GM12878 (cell line): Measurements from ENCODE around the gene ABCC4. TPM values are rescaled to one million over a fixed set of nuclear protein-coding genes. Genes with fewer than 3 reads are reported as not detected.
"Not testable (repeated sequence)": the region's sequence is repeated elsewhere in the genome, so short reads cannot be mapped to it uniquely, and the experiment has no call there.

Source experiments
- ATAC-seq: fragments of 200-7000 bp; cut with Tn5 transposase; 3 replicates; pipeline ENCODE4 v1.9.1; 2020; ENCODE audit warnings: mild to moderate bottlenecking, moderate library complexity
- BruUV-seq: library from RNA; stranded (reverse); fragments of 400-500 nt; replicated peaks from 2 replicates; lab custom pipeline; 2021; lab: Mats Ljungman, UMichigan
- CTCF ChIA-PET: fragments of 300-600 bp; sonication (Branson Sonifier 250); formaldehyde crosslinking; extraction: SDS; loops from one replicate; lab custom pipeline; 2021; ENCODE audit warnings: inconsistent platforms; lab: Yijun Ruan, JAX
- POLR2A ChIA-PET: fragments of 350-600 bp; formaldehyde crosslinking; extraction: SDS; loops from one replicate; lab custom pipeline; 2021; ENCODE audit warnings: inconsistent platforms; lab: Charles Lee
- RAD21 ChIA-PET: fragments of 300-600 bp; sonication (Branson Sonifier 250); formaldehyde crosslinking; loops from one replicate; lab custom pipeline; 2023; ENCODE audit warnings: antibody characterized with exemption; ENCODE audit not compliant: unreplicated experiment; lab: Charles Lee
- SMC1A ChIA-PET: fragments of 300-600 bp; sonication (Branson Sonifier 250); formaldehyde crosslinking; loops from one replicate; lab custom pipeline; 2023; ENCODE audit not compliant: unreplicated experiment, uncharacterized antibody; lab: Charles Lee
- DNase-seq: peaks from one replicate; pipeline ENCODE4 v3.0.0-alpha.2; 2011; ENCODE audit warnings: low read depth, low spot score
- FAIRE-seq: peaks from 3 replicates; lab custom pipeline; 2011; peaks lifted over from hg19 to GRCh38; lab: Jason Lieb, UNC
- H2AFZ ChIP-seq: 2 replicates; pipeline ENCODE4 v1.6.0; 2011; ENCODE audit warnings: low read depth, low read length, control low read depth; ENCODE audit not compliant: control insufficient read depth
- H3K27ac ChIP-seq: 2 replicates; pipeline ENCODE4 v1.5.1; 2011; ENCODE audit warnings: control low read depth; ENCODE audit not compliant: control insufficient read depth, insufficient read depth
- H3K27me3 ChIP-seq, 2 experiments: replicated peaks in 1 of 2; 2 replicates each; pipeline versions ENCODE4 v1.6.0 to v1.6.1; 2011; ENCODE audit warnings: low read length in 1 of 2; ENCODE audit not compliant: control insufficient read depth in 2 of 2, insufficient read depth in 2 of 2
- H3K36me3 ChIP-seq, 2 experiments: 2 replicates each; pipeline ENCODE4 v1.5.1; 2011; ENCODE audit warnings: low read length in 1 of 2; ENCODE audit not compliant: control insufficient read depth in 2 of 2, insufficient read depth in 2 of 2
- H3K4me1 ChIP-seq: 2 replicates; pipeline ENCODE4 v1.6.1; 2011; ENCODE audit warnings: mild to moderate bottlenecking, low read length, moderate library complexity, mixed read lengths; ENCODE audit not compliant: control insufficient read depth, insufficient read depth
- H3K4me2 ChIP-seq: 2 replicates; pipeline ENCODE4 v1.6.0; 2011; ENCODE audit warnings: control low read depth; ENCODE audit not compliant: control insufficient read depth, insufficient read depth
- H3K4me3 ChIP-seq: fragments of 200-600 bp; sonication (generic); 2 replicates; pipeline ENCODE4 v1.5.1; 2016
- H3K79me2 ChIP-seq: 2 replicates; pipeline ENCODE4 v1.6.0; 2011; ENCODE audit warnings: low read length; ENCODE audit not compliant: control insufficient read depth, insufficient read depth
- H3K9ac ChIP-seq: 2 replicates; pipeline ENCODE4 v1.8.0; 2011; ENCODE audit warnings: low read length, control low read depth, mixed read lengths; ENCODE audit not compliant: control insufficient read depth, insufficient read depth
- H3K9me3 ChIP-seq: replicated peaks from 3 replicates; pipeline ENCODE4 v1.5.1; 2011; ENCODE audit warnings: mild to moderate bottlenecking, low read length; ENCODE audit not compliant: control insufficient read depth, insufficient read depth
- H4K20me1 ChIP-seq: 2 replicates; pipeline ENCODE4 v1.6.0; 2011; ENCODE audit not compliant: control insufficient read depth, insufficient read depth
- NBN ChIP-seq: fragments of 450-650 bp; IDR thresholded peaks from 2 replicates; pipeline ENCODE4 v1.6.1; 2016
- RCOR1 ChIP-seq: conservative IDR thresholded peaks from 2 replicates; pipeline ENCODE4 v1.6.1; 2012; ENCODE audit warnings: low read depth, low read length, improper control_type of control experiment
- ZNF592 ChIP-seq: fragments of 450-650 bp; IDR thresholded peaks from 2 replicates; pipeline ENCODE4 v1.6.1; 2017; ENCODE audit warnings: mild to moderate bottlenecking, moderate library complexity
- WGBS: methylation state at CpG from one replicate; pipeline ENCODE4 v1.1.6; 2016; ENCODE audit warnings: low lambda C conversion rate; ENCODE audit not compliant: insufficient replicate concordance, insufficient coverage; ENCODE audit errors: missing lambda C conversion rate; 5-methylcytosine and 5-hydroxymethylcytosine counted together
- in situ Hi-C: fragments of 300-500 bp; cut with MboI; formaldehyde crosslinking; loops from 9 replicates; pipeline ENCODE4 v1.14.3; 2018; ENCODE audit warnings: mixed read lengths
- intact Hi-C: fragments of 100-400 bp; cut with micrococcal nuclease; formaldehyde crosslinking; loops from one replicate; pipeline ENCODE4 v1.14.2; 2022; ENCODE audit not compliant: unreplicated experiment
- polyA plus RNA-seq, 11 experiments: library from polyadenylated mRNA; depleted of rRNA in 4 of 11; unstranded in 6 of 11; stranded (reverse) in 5 of 11; fragments of >200 nt; fragmentation: Nextera tagmentation in 4 of 11; fragmentation: Illumina TruSeq in 1 of 11; extraction: Ambion mirVana in 4 of 11; extraction: Trizol in 1 of 11; gene quantifications; 1 replicate in 1 of 11; 2 replicates in 10 of 11; pipeline versions ENCODE4 v1.2.1 to v1.2.3, GENCODE V29; 2011 to 2016; ENCODE audit warnings: inconsistent platforms in 2 of 11, missing spikeins in 2 of 11, low read depth in 1 of 11
- total RNA-seq, 4 experiments: library from RNA; depleted of rRNA in 3 of 4; stranded (reverse); fragments of >200 nt in 3 of 4; fragmentation: Illumina TruSeq in 1 of 4; extraction: Trizol in 1 of 4; gene quantifications; 2 replicates each; pipeline versions ENCODE4 v1.2.1 to v1.2.3, GENCODE V29; 2013 to 2021

ABCC4 gene
- total and polyA plus RNA-seq, 10 of the 15 experiments (the other 5 are each of a cell fraction or from before 2014, with no cell fraction given) = 7.2 to 44.4 (median 24.1) TPM

- ChIA-PET CTCF (no interaction called here), SMC1A (no interaction called here), POLR2A (no interaction called here), RAD21 (no interaction called here)
- FAIRE-seq = no peak
- DNase-seq = no peak
- Histone ChIP-seq H3K79me2 (no peaks in the 10 kb centered on the region), H3K4me1 (no peaks in the 10 kb centered on the region), H3K9me3 (no peaks in the 10 kb centered on the region), H3K27me3 (no peaks in the 10 kb centered on the region), H4K20me1 (no peaks in the 10 kb centered on the region), H3K27ac (no peak overlapping the region), H3K4me2 (no peak overlapping the region), H3K9ac (no peak overlapping the region), H2AFZ (no peak overlapping the region), H3K36me3 (peaks cover 12 to 22% of the 10 kb centered on the region in 2 experiments), H3K4me3 (no peak overlapping the region)
- TF ChIP-seq NBN (no peak), RCOR1 (no peak), ZNF592 (no peak)
- no peak for ATAC-seq
- intact Hi-C loops = no loop called here
- no TSS peak for BruUV-seq
- in situ Hi-C loops = no loop called here
- 86% methylated on average over 6 of the region's 6 CpGs for WGBS
Measured at GRCh38 chr13:95168191-95168590, 133.1 kb downstream of the ABCC4 start.

GRCh38 chr13:95167003-95167402, 134.2 kb downstream of the ABCC4 start:
- H3K4me3 ChIP-seq, H4K20me1 ChIP-seq, FAIRE-seq, H3K27me3 ChIP-seq, in situ Hi-C loops, H3K27ac ChIP-seq, H3K9me3 ChIP-seq, DNase-seq, H3K79me2 ChIP-seq, POLR2A ChIA-PET, ATAC-seq, H3K4me2 ChIP-seq, H2AFZ ChIP-seq, H3K4me1 ChIP-seq, RAD21 ChIA-PET, CTCF ChIA-PET, H3K9ac ChIP-seq, intact Hi-C loops, BruUV-seq: not testable (repeated sequence)
- SMC1A ChIA-PET = interaction anchor here (1.0 kb wide), 1 partner anchor 30 kb away, joined by 3 read pairs; no protein-coding TSS in a partner anchor
- WGBS = 96% methylated on average over 5 of the region's 5 CpGs
- H3K36me3 ChIP-seq = peaks cover 10 to 19% of the 10 kb centered on the region in 2 experiments
